Astrocyte (in vitro differentiated cells and primary cell): ENCODE data around the gene KCNQ5.

ENCODE experiments used
- CTCF ChIP-seq: IDR thresholded peaks from 2 replicates; pipeline ENCODE4 v1.5.1; 2011; ENCODE audit warnings: low read depth, mild to moderate bottlenecking, inconsistent platforms, low read length, moderate library complexity; ENCODE audit not compliant: insufficient read depth
- EZH2 ChIP-seq: IDR thresholded peaks from 2 replicates; pipeline ENCODE4 v1.6.1; 2012; ENCODE audit warnings: mild to moderate bottlenecking, low read length, inconsistent platforms; ENCODE audit not compliant: insufficient read depth

DNA sequence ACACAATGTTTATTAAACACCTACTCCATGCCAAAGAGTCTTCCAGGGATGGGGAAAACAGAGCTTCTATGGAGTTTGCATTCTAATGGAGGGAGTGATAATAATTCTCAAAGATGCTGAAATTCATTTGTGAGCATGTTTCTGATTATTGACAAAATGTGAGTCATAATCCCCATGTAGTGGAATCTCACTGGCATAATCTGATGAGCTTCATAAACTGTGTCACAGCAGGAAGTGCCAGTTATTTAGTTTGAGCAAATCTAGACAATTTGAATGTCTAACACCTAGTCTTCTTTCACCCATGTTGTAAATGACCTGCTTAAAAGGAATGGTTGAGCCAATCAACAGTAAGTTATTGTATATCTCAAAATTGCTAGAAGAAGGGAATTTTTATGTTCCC is 95.1 kb downstream of the KCNQ5 start:
- no peak for TF ChIP-seq EZH2
- no peak for TF ChIP-seq CTCF
